ENCODE measurements around the gene PMEL. TPM values are rescaled to one million over a fixed set of nuclear protein-coding genes. Genes with fewer than 3 reads are reported as not detected.
A peak's percentile ranks its signal among the peaks of the same experiment; 100 is the strongest.
"Not testable (repeated sequence)": the region's sequence is repeated elsewhere in the genome, so short reads cannot be mapped to it uniquely, and the experiment has no call there.

Gene PMEL
- total RNA-seq, 1 experiment from 2014 or later = 2.1 TPM

DNA sequence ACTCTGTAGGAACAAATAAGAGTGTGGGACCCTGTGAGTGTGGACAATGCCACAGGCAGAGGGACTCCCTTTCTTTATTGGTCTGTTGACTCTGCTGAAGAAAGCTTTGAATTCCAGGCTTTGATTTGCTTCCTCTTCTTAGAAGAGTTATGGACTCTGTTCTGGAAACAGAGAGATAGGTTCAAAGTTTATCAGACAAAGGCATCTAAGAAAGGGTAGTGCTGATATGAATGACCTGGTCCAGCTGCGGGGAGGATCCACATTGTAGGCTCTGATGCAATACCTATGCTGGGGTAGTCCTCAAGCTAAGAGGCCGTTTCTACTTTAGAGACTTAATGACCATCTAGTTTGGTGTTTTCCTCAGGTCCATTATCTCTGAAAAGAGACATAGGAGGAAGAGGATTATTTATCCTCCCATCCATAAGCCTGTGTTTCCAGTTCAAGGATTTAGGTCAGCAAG, 44.3 kb upstream of the PMEL start:
- intact Hi-C loops (cut with micrococcal nuclease; ENCODE audit: unreplicated experiment) = no loop called here
- no peak overlapping the region for H3K4me3 Mint-ChIP-seq (ENCODE audit: low read depth, unreplicated experiment)
- no peaks in the 10 kb centered on the region for H3K9me3 Mint-ChIP-seq (ENCODE audit: low read depth, unreplicated experiment)
- TF ChIP-seq, protein P1, sequence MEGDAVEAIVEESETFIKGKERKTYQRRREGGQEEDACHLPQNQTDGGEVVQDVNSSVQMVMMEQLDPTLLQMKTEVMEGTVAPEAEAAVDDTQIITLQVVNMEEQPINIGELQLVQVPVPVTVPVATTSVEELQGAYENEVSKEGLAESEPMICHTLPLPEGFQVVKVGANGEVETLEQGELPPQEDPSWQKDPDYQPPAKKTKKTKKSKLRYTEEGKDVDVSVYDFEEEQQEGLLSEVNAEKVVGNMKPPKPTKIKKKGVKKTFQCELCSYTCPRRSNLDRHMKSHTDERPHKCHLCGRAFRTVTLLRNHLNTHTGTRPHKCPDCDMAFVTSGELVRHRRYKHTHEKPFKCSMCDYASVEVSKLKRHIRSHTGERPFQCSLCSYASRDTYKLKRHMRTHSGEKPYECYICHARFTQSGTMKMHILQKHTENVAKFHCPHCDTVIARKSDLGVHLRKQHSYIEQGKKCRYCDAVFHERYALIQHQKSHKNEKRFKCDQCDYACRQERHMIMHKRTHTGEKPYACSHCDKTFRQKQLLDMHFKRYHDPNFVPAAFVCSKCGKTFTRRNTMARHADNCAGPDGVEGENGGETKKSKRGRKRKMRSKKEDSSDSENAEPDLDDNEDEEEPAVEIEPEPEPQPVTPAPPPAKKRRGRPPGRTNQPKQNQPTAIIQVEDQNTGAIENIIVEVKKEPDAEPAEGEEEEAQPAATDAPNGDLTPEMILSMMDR (IDR thresholded peaks at IDR 0.05; ENCODE audit: unreplicated experiment) = no peak
- DNase-seq = no peak
- TSS peak; percentile 37 for BruUV-seq (replicated peaks)
- H3K4me1 Mint-ChIP-seq (ENCODE audit: low read depth, unreplicated experiment) = peaks cover 26% of the 10 kb centered on the region
- CTCF ChIA-PET = no interaction called here
- peaks cover 22% of the 10 kb centered on the region for H3K36me3 Mint-ChIP-seq (ENCODE audit: insufficient read depth, unreplicated experiment)
- no peaks in the 10 kb centered on the region for H3K27me3 Mint-ChIP-seq (ENCODE audit: unreplicated experiment)
- H3K27ac Mint-ChIP-seq (ENCODE audit: unreplicated experiment) = peak overlapping the region; percentile 48

DNA sequence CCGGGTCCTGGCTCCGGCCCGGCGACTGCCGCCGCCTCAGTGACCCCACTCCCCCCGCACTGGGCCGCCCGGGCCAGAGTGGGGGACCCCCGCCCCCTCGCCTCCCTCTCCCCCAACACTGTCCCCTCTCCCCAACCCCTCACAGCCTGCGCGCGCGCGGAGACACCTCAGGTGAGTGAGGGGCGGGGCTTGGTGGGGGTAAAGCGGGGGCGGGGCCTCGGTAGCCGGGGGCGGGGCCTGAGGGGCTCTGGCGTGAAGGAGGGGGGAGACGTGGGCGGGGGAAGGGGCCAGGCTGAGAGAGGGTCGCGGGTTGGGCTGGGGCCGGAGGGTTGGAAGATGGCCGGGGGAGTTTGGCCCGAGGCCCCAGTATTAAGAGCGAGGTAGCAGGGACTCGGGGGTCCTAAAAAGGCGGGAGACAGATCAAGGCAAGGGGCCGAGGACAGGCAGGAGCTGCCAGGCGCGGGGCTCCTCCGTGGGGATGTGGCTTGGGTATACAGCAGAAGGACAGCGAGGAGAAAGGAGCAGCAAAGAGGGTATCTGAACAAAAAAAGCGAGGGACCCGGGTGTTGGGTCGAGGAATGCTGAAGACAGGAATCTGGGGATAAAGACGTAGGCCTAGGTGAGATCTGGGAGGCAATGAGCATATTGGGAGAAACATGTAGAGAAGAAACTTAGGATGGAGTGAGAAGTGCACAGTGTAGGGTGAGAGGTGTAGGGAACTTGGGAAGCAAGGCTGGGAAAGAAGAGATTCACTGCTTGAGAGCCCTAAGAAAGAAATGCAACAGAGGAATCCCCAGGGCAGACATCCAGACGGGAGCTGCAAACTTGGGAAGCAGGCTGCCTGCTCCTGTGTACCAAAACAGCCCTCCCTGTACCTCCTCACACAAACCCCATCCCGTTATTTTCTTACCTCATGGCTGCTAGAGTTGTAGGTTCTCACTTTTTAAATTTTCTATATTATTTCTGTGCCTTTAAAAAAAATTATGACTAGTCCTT, 42.0 kb upstream of the PMEL start:
- Mint-ChIP-seq H3K27me3 (ENCODE audit: unreplicated experiment) (no peaks in the 10 kb centered on the region), H3K4me1 (ENCODE audit: low read depth, unreplicated experiment) (peaks cover 16% of the 10 kb centered on the region), H3K27ac (ENCODE audit: unreplicated experiment) (peak overlapping the region; percentile 30), H3K9me3 (ENCODE audit: low read depth, unreplicated experiment) (no peaks in the 10 kb centered on the region), H3K4me3 (ENCODE audit: low read depth, unreplicated experiment) (peak overlapping the region; percentile 78), H3K36me3 (ENCODE audit: insufficient read depth, unreplicated experiment) (peaks cover 28% of the 10 kb centered on the region)
- CTCF ChIA-PET = interaction anchor here (0.6 to 2.8 kb wide), 10 partner anchors 9 to 537 kb away, joined by 3 to 20 read pairs (median 6); partner anchors contain the start of genes PA2G4 and SUOX
- BruUV-seq (replicated peaks) = no TSS peak
- intact Hi-C loops (cut with micrococcal nuclease; ENCODE audit: unreplicated experiment) = no loop called here
- peak; percentile 76 for DNase-seq
- TF ChIP-seq, protein P1 (IDR thresholded peaks at IDR 0.05; ENCODE audit: unreplicated experiment) = no peak

DNA sequence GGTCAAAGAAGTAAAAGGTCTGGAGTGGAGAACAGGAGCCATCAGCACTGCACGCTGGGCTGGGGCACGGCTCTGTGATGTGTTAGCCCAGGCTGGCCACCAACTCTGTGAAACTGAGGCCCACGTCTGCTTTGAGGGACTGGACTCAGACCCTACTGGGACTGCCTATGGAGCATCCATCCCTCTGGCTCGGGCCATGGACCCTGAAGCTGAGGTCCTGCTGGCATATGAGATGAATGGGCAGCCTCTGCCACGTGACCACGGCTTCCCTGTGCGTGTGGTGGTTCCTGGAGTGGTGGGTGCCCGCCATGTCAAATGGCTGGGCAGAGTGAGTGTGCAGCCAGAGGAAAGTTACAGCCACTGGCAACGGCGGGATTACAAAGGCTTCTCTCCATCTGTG, 38.4 kb upstream of the PMEL start:
- H3K4me1 Mint-ChIP-seq (ENCODE audit: low read depth, unreplicated experiment) = peaks cover 31% of the 10 kb centered on the region
- BruUV-seq (replicated peaks) = no TSS peak
- no peaks in the 10 kb centered on the region for H3K9me3 Mint-ChIP-seq (ENCODE audit: low read depth, unreplicated experiment)
- DNase-seq = no peak
- no peak overlapping the region for H3K27ac Mint-ChIP-seq (ENCODE audit: unreplicated experiment)
- TF ChIP-seq, protein P1 (IDR thresholded peaks at IDR 0.05; ENCODE audit: unreplicated experiment) = no peak
- intact Hi-C loops (cut with micrococcal nuclease; ENCODE audit: unreplicated experiment) = no loop called here
- no peaks in the 10 kb centered on the region for H3K27me3 Mint-ChIP-seq (ENCODE audit: unreplicated experiment)
- H3K36me3 Mint-ChIP-seq (ENCODE audit: insufficient read depth, unreplicated experiment) = peaks cover 32% of the 10 kb centered on the region
- no peak overlapping the region for H3K4me3 Mint-ChIP-seq (ENCODE audit: low read depth, unreplicated experiment)
- CTCF ChIA-PET = no interaction called here

DNA sequence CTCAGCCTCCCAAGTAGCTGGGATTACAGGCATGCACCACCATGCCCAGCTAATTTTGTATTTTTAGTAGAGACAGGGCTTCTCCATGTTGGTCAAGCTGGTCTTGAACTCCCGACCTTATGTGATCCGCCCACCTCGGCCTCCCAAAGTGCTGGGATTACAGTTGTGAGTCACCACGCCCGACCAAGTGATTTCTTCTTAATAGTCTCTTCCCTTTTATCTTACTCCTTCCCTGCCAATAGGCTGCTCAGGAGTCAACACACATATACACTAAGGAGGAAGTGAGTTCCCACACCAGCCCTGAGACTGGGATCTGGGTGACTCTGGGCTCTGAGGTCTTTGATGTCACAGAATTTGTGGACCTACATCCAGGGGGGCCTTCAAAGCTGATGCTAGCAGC, 37.5 kb upstream of the PMEL start:
- Mint-ChIP-seq H3K4me1 (ENCODE audit: low read depth, unreplicated experiment) (peaks cover 31% of the 10 kb centered on the region), H3K36me3 (ENCODE audit: insufficient read depth, unreplicated experiment) (peaks cover 27% of the 10 kb centered on the region)
- H3K27me3 Mint-ChIP-seq (ENCODE audit: unreplicated experiment); DNase-seq; H3K4me3 Mint-ChIP-seq (ENCODE audit: low read depth, unreplicated experiment); H3K9me3 Mint-ChIP-seq (ENCODE audit: low read depth, unreplicated experiment); intact Hi-C loops (cut with micrococcal nuclease; ENCODE audit: unreplicated experiment); BruUV-seq (replicated peaks); H3K27ac Mint-ChIP-seq (ENCODE audit: unreplicated experiment): not testable (repeated sequence)
- CTCF ChIA-PET = interaction anchor here (0.7 to 1.3 kb wide), 3 partner anchors 26 to 77 kb away, joined by 5 to 11 read pairs (median 5); partner anchors contain the start of gene RAB5B
